ENCODE results near the gene XPR1.

GRCh38 chr1:180887841-180888240 lies 256.0 kb downstream of the XPR1 start:
- TF ChIP-seq POLR2A (IDR thresholded peaks at IDR 0.05) (no peak), CTCF (IDR thresholded peaks at IDR 0.05) (no peak), EP300 (IDR thresholded peaks at IDR 0.05) (no peak), POLR2AphosphoS5 (IDR thresholded peaks at IDR 0.05) (no peak)
